Esophagus muscularis mucosa (tissue), 4 donors: ENCODE measurements around the gene ATG14. TPM values are rescaled to one million over a fixed set of nuclear protein-coding genes. Genes with fewer than 3 reads are reported as not detected.

ENCODE experiments used
- DNase-seq: peaks from one replicate; pipeline ENCODE4 v3.0.0-alpha.2; 2017; ENCODE audit errors: extremely low spot score
- H3K27ac ChIP-seq, 4 donors: fragments of 200-600 bp; sonication (generic); replicated peaks in 1 of 4; 1 replicate in 3 of 4; 2 replicates in 1 of 4; pipeline ENCODE4 v1.5.1; 2016 to 2019; ENCODE audit warnings: mild to moderate bottlenecking in 1 of 4
- H3K27me3 ChIP-seq, 4 donors: fragments of 200-600 bp; sonication (generic); one replicate each; pipeline versions ENCODE4 v1.5.1 to v1.6.0; 2016 to 2019
- H3K36me3 ChIP-seq, 4 donors: fragments of 200-600 bp; sonication (generic); one replicate each; pipeline ENCODE4 v1.5.1; 2016 to 2019
- H3K4me1 ChIP-seq, 4 donors: fragments of 200-600 bp; sonication (generic); one replicate each; pipeline ENCODE4 v1.5.1; 2016 to 2019
- H3K4me3 ChIP-seq, 4 donors: fragments of 200-600 bp; sonication (generic); 1 replicate in 2 of 4; 2 replicates in 2 of 4; pipeline ENCODE4 v1.5.1; 2016 to 2019; ENCODE audit warnings: mild to moderate bottlenecking in 4 of 4, moderate library complexity in 1 of 4
- H3K9me3 ChIP-seq, 4 donors: fragments of 200-600 bp; sonication (generic); 1 replicate in 3 of 4; 2 replicates in 1 of 4; pipeline ENCODE4 v1.5.1; 2016 to 2019
- EP300 ChIP-seq: sonication (generic); formaldehyde crosslinking; IDR thresholded peaks from one replicate; pipeline ENCODE4 v1.6.1; 2017; ENCODE audit warnings: antibody characterized with exemption
- POLR2A ChIP-seq: fragments of 450-650 bp; IDR thresholded peaks from one replicate; pipeline ENCODE4 v1.6.1; 2017; ENCODE audit warnings: antibody characterized with exemption, moderate library complexity, mild to moderate bottlenecking, low read depth
- POLR2AphosphoS5 ChIP-seq, 2 donors: sonication (generic); formaldehyde crosslinking; IDR thresholded peaks; one replicate each; pipeline ENCODE4 v1.6.1; 2017; ENCODE audit warnings: antibody characterized with exemption in 2 of 2
- WGBS: methylation state at CpG from one replicate; pipeline ENCODE4 v1.1.5; 2018; 5-methylcytosine and 5-hydroxymethylcytosine counted together
- intact Hi-C: fragments of 100-400 bp; cut with DNase I; formaldehyde crosslinking; loops from one replicate; pipeline ENCODE4 v1.15.1; 2023
- total RNA-seq, 4 donors: library from RNA; depleted of rRNA; stranded (reverse); fragments of >200 nt; gene quantifications; one replicate each; pipeline versions ENCODE4 v1.1.0 to v1.2.1, GENCODE V29; 2016
- TF ChIP-seq, protein P1 (sequence below), 3 experiments: fragments of 200-600 bp in 2 of 3; fragments of 450-650 bp in 1 of 3; sonication (generic) in 2 of 3; IDR thresholded peaks; one replicate each; pipeline ENCODE4 v1.5.1; 2017 to 2019; ENCODE audit warnings: antibody characterized with exemption in 3 of 3, mild to moderate bottlenecking in 2 of 3, moderate library complexity in 1 of 3

ATG14 gene
- total RNA-seq, 4 donors from 2014 or later: 13.2 to 19.5 (median 15.4) TPM

DNA sequence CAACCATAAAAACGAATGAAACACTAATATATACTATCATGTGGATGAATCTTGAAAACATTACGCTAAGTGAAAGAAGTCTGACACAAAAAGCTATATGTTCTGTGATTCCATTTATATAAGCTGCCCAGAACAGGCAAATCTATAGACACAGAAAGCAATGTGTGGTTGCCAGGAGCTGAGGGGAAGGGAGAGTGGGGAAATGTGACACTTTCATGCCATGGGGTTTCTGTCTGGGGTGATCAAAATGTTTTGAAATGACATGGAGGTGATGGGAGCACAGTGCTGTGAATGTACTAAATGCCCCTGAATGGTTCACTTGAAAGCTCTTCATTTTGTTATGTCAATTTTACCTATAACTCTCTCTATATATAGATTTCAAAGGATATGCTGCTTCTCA is 30.1 kb downstream of the ATG14 start:
- no peaks in the 10 kb centered on the region for H3K9me3 ChIP-seq
- no peak overlapping the region for H3K4me3 ChIP-seq
- peaks cover 35 to 92% (median 69%) of the 10 kb centered on the region in 4 donors for H3K36me3 ChIP-seq
- H3K27ac ChIP-seq: no peak overlapping the region
- TF ChIP-seq POLR2A (no peak), EP300 (no peak), POLR2AphosphoS5 (IDR thresholded peaks at IDR 0.05) (no peak)
- no peaks in the 10 kb centered on the region for H3K27me3 ChIP-seq
- 90% methylated on average over 2 of the region's 2 CpGs for WGBS
- DNase-seq: no peak
- peaks cover 5 to 14% (median 9%) of the 10 kb centered on the region in 4 donors for H3K4me1 ChIP-seq
- intact Hi-C loops: no loop called here

DNA sequence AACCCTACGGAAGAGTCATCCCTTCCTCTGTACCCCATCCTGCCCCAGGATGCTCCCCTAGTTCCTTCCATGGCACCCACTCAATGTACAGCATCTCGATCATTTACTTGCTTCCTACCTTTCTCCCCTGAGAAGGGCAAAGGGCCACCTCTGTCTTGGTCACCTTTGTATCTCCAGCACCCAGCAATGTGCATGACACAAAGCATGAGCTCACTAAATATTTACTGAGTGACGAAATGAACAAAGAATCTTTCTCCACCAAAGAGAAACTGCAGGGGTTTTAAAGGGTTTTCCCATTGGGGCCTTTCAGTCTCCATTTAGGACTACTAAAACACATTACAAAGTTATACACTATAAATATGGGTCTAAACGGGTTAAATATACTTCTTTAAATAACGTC is 30.6 kb downstream of the ATG14 start:
- Histone ChIP-seq H3K4me3 (no peak overlapping the region), H3K36me3 (peaks cover 35 to 92% (median 72%) of the 10 kb centered on the region in 4 donors), H3K27ac (no peak overlapping the region)

DNA sequence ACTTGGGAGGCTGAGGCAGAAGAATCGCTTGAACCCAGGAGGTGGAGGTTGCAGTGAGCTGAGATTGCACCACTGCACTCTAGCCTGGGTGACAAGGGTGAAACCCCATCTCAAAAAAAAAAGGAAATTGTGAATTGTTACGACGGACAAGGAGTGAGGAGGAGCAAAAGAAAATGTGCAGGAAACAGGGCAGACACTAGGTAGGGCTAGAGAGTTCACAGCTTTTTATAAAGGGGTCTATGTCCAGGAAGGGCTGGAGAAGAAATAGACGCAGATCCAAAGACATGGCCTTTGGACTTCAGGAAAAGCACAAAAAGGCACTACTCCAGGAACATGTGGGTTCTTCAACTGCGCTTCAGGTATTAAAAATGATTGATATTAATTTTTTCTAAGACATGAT is 34.4 kb downstream of the ATG14 start:
- Histone ChIP-seq H3K27me3 (no peaks in the 10 kb centered on the region), H3K27ac (no peak overlapping the region), H3K4me1 (peaks cover 0 to 1% (median 0%) of the 10 kb centered on the region in 4 donors), H3K36me3 (peaks cover 35 to 98% (median 70%) of the 10 kb centered on the region in 4 donors), H3K4me3 (no peak overlapping the region), H3K9me3 (no peaks in the 10 kb centered on the region)
- no peak for DNase-seq
- TF ChIP-seq POLR2A: no peak
- no peak for TF ChIP-seq EP300
- TF ChIP-seq, protein P1, sequence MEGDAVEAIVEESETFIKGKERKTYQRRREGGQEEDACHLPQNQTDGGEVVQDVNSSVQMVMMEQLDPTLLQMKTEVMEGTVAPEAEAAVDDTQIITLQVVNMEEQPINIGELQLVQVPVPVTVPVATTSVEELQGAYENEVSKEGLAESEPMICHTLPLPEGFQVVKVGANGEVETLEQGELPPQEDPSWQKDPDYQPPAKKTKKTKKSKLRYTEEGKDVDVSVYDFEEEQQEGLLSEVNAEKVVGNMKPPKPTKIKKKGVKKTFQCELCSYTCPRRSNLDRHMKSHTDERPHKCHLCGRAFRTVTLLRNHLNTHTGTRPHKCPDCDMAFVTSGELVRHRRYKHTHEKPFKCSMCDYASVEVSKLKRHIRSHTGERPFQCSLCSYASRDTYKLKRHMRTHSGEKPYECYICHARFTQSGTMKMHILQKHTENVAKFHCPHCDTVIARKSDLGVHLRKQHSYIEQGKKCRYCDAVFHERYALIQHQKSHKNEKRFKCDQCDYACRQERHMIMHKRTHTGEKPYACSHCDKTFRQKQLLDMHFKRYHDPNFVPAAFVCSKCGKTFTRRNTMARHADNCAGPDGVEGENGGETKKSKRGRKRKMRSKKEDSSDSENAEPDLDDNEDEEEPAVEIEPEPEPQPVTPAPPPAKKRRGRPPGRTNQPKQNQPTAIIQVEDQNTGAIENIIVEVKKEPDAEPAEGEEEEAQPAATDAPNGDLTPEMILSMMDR (IDR thresholded peaks at IDR 0.05): no peak
- no peak for TF ChIP-seq POLR2AphosphoS5 (IDR thresholded peaks at IDR 0.05)
- intact Hi-C loops: no loop called here
- 93% methylated on average over 5 of the region's 5 CpGs for WGBS

More for the DNA sequence above, 30.6 kb downstream of the ATG14 start:
- no peak for DNase-seq
- Histone ChIP-seq H3K9me3 (no peaks in the 10 kb centered on the region), H3K27me3 (no peaks in the 10 kb centered on the region), H3K4me1 (peaks cover 5 to 14% (median 9%) of the 10 kb centered on the region in 4 donors)
- WGBS: 84% methylated on average over 5 of the region's 5 CpGs
- TF ChIP-seq POLR2A: no peak
- no peak for TF ChIP-seq POLR2AphosphoS5 (IDR thresholded peaks at IDR 0.05)
- TF ChIP-seq, protein P1 (IDR thresholded peaks at IDR 0.05): no peak
- no peak for TF ChIP-seq EP300
- intact Hi-C loops: no loop called here

DNA sequence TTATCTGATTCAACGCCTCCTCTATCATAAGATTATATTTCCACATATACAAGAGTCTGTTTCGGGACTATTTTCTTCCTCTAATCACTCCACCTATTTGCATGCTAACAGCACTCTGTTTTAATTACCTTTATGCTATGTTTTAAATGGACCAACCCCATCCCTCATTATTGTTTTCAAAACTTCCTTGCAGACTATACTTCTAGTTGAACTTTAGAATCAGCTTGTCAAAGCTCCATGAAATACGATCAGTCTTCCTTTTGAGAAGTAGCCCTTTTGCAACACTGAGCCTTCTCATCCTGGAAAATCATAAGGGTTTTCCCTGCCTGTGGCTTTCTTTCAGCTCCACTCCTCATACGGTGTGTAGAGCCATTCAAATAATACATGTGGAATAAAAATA is 36.9 kb downstream of the ATG14 start:
- no peak overlapping the region for H3K4me3 ChIP-seq
- intact Hi-C loops: no loop called here
- no peak overlapping the region for H3K27ac ChIP-seq
- H3K36me3 ChIP-seq: peaks cover 17 to 94% (median 52%) of the 10 kb centered on the region in 4 donors
- no peak for DNase-seq
- no peaks in the 10 kb centered on the region for H3K9me3 ChIP-seq
- TF ChIP-seq, protein P1 (IDR thresholded peaks at IDR 0.05): no peak
- WGBS: 93% methylated on average over 4 of the region's 4 CpGs
- no peaks in the 10 kb centered on the region for H3K27me3 ChIP-seq
- no peaks in the 10 kb centered on the region for H3K4me1 ChIP-seq

DNA sequence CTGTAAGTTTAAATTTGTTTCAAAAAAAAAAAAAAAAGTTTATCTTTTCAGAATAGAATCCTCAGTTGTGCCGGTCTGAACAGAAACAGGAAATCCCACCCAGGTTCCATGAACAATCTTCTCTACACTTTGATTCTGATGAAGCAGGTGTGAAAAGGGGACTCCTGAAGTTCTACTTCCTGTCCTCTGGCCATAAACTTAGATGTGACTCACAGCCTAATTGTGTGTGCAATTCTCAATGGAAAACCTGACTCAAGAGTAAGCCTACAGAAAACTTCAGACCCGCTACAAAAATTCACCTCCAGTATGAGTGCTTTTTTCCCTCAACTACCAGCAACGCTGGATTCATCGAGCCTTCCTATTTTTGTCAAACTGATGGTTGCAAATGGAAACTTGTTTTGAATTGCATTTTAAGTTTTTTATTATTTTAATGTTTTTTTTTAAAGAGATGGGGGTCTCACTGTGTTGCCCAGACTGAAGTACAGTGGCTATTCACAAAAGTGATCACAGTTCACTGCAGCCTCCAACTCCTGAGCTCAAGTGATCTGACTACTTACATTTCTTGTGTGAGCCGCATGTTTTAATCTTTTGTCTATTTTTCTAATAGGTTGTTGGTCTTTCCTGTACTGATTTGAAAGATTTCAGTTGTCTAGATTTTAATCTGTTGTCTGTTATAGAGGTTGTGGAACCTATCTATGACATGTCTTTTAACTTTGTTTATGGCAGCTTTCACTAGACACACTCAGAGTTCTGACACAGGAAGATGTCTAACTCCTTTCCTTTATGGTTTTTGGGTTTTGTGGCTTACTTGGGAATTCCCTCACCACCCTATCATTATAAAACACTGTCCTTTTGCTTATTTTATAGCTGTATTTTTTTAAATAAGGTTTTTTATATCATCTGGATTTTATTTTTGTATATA is 37.6 kb downstream of the ATG14 start:
- WGBS: 80% methylated on average over 5 of the region's 5 CpGs
- no peaks in the 10 kb centered on the region for H3K9me3 ChIP-seq
- H3K27ac ChIP-seq: no peak overlapping the region
- intact Hi-C loops: no loop called here
- TF ChIP-seq POLR2AphosphoS5 (IDR thresholded peaks at IDR 0.05) (no peak), POLR2A (no peak), EP300 (no peak)
- TF ChIP-seq, protein P1 (IDR thresholded peaks at IDR 0.05): no peak
- H3K4me1 ChIP-seq: no peaks in the 10 kb centered on the region
- peaks cover 20 to 94% (median 54%) of the 10 kb centered on the region in 4 donors for H3K36me3 ChIP-seq
- DNase-seq: no peak
- no peak overlapping the region for H3K4me3 ChIP-seq
- no peaks in the 10 kb centered on the region for H3K27me3 ChIP-seq
